Measurements from ENCODE around the gene RING1. TPM values are rescaled to one million over a fixed set of nuclear protein-coding genes. Genes with fewer than 3 reads are reported as not detected.

Gene RING1
- total RNA-seq, 1 donor from 2014 or later, result 24.5 TPM

- DNase-seq (ENCODE audit: low spot score), result no peak
Observed at GRCh38 chr6:33190504-33191107, 17.7 kb upstream of the RING1 start.

GRCh38 chr6:33191383-33192104 lies 16.8 kb upstream of the RING1 start:
- DNase-seq (ENCODE audit: low spot score), result no peak
- intact Hi-C loops (cut with DNase I), result no loop called here

More at GRCh38 chr6:33190504-33191107, 17.7 kb upstream of the RING1 start:
- intact Hi-C loops (cut with DNase I), result no loop called here

- intact Hi-C loops (cut with DNase I), result no loop called here
- DNase-seq (ENCODE audit: low spot score), result no peak
Observed at GRCh38 chr6:33192105-33192646, 16.1 kb upstream of the RING1 start, which contains the start of gene COL11A2. Gene COL11A2 (minus strand): TSS chr6:33192467. CDS start chr6:33192240, 227 bp downstream.

- intact Hi-C loops (cut with DNase I), result no loop called here
- no peak for DNase-seq (ENCODE audit: low spot score)
Observed at GRCh38 chr6:33192671-33193602, 15.4 kb upstream of the RING1 start.

- intact Hi-C loops (cut with DNase I), result no loop called here
Observed at GRCh38 chr6:33193619-33194018, 14.7 kb upstream of the RING1 start.

GRCh38 chr6:33194431-33194979 lies 13.8 kb upstream of the RING1 start:
- intact Hi-C loops (cut with DNase I), result no loop called here
- no peak for DNase-seq (ENCODE audit: low spot score)

More at GRCh38 chr6:33193619-33194018, 14.7 kb upstream of the RING1 start:
- no peak for DNase-seq (ENCODE audit: low spot score)

GRCh38 chr6:33195304-33196165 lies 12.8 kb upstream of the RING1 start:
- DNase-seq (ENCODE audit: low spot score), result no peak
- intact Hi-C loops (cut with DNase I), result loop anchor here (2.0 kb wide), 1 partner anchor 33 kb away; no protein-coding TSS in a partner anchor

GRCh38 chr6:33197431-33198048 lies 10.8 kb upstream of the RING1 start:
- intact Hi-C loops (cut with DNase I), result loop anchor here (2.0 kb wide), 1 partner anchor 35 kb away; no protein-coding TSS in a partner anchor

GRCh38 chr6:33198159-33198852 lies 10.0 kb upstream of the RING1 start:
- DNase-seq (ENCODE audit: low spot score), result no peak
- intact Hi-C loops (cut with DNase I), result no loop called here

More at GRCh38 chr6:33197431-33198048, 10.8 kb upstream of the RING1 start:
- no peak for DNase-seq (ENCODE audit: low spot score)

- intact Hi-C loops (cut with DNase I), result no loop called here
Observed at GRCh38 chr6:33198853-33199436, 9.4 kb upstream of the RING1 start.

GRCh38 chr6:33199687-33200218 lies 8.5 kb upstream of the RING1 start:
- intact Hi-C loops (cut with DNase I), result loop anchor here (2.0 to 5.0 kb wide), 2 partner anchors 48 to 229 kb away; no protein-coding TSS in a partner anchor
- DNase-seq (ENCODE audit: low spot score), result no peak

More at GRCh38 chr6:33198853-33199436, 9.4 kb upstream of the RING1 start:
- no peak for DNase-seq (ENCODE audit: low spot score)

- intact Hi-C loops (cut with DNase I), result loop anchor here (2.0 to 5.0 kb wide), 2 partner anchors 47 to 230 kb away; no protein-coding TSS in a partner anchor
- peak; percentile 99 for DNase-seq (ENCODE audit: low spot score)
Observed at GRCh38 chr6:33200219-33201146, 7.8 kb upstream of the RING1 start, which contains the start of the genes RXRB and SLC39A7. Gene RXRB (minus strand): TSS chr6:33200665. CDS start chr6:33200476, 189 bp downstream. Gene SLC39A7 (plus strand): TSS chr6:33200867. CDS start chr6:33201246, 379 bp downstream.

GRCh38 chr6:33201147-33201545 lies 7.2 kb upstream of the RING1 start:
- DNase-seq (ENCODE audit: low spot score), result peak; percentile 72
- intact Hi-C loops (cut with DNase I), result loop anchor here (2.0 to 5.0 kb wide), 2 partner anchors 46 to 230 kb away; no protein-coding TSS in a partner anchor

GRCh38 chr6:33201935-33202334 lies 6.4 kb upstream of the RING1 start:
- intact Hi-C loops (cut with DNase I), result loop anchor here (2.0 to 5.0 kb wide), 2 partner anchors 45 to 231 kb away; no protein-coding TSS in a partner anchor
- DNase-seq (ENCODE audit: low spot score), result peak; percentile 10

- DNase-seq (ENCODE audit: low spot score), result peak; percentile 38
- intact Hi-C loops (cut with DNase I), result loop anchor here (5.0 kb wide), 1 partner anchor 45 kb away; no protein-coding TSS in a partner anchor
Observed at GRCh38 chr6:33202799-33203198, 5.5 kb upstream of the RING1 start.
